ENCODE results near the gene EIF4G1.

DNA sequence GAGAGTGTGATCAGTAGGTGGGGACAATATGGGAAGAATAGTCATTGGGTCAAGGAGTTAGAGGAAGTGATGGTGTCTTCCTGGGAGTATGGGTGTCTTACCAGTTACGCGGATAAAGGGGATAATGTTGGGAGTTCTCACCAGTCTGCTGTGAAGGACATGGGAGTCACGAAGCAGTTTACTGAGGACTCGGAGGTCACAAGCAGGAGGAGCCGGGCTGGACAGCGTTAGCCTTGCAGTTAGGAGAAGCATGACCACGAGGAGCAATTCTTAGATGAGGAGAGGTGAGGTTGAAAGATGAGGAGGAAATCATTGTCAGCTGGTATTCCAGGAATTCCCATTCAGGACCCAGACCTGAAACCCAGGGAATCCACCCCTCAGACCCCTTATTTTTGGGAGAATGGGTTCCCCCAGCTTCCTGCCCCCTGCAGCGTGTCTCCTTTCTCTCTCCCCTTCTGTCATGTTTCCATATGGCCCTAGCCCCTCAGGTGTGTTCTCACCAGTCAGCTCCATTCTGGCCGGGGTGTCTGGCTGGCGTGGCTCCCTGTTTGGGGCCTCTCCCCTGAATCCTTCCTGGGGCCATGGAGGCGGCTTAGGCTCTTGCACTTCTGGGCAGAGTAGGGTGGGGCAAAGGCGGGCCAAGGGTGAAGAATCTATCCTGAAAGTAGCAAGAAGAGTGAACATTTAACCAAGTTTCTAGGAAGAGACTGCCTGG, 61.5 kb downstream of the EIF4G1 start:
- TF ChIP-seq, protein P1, sequence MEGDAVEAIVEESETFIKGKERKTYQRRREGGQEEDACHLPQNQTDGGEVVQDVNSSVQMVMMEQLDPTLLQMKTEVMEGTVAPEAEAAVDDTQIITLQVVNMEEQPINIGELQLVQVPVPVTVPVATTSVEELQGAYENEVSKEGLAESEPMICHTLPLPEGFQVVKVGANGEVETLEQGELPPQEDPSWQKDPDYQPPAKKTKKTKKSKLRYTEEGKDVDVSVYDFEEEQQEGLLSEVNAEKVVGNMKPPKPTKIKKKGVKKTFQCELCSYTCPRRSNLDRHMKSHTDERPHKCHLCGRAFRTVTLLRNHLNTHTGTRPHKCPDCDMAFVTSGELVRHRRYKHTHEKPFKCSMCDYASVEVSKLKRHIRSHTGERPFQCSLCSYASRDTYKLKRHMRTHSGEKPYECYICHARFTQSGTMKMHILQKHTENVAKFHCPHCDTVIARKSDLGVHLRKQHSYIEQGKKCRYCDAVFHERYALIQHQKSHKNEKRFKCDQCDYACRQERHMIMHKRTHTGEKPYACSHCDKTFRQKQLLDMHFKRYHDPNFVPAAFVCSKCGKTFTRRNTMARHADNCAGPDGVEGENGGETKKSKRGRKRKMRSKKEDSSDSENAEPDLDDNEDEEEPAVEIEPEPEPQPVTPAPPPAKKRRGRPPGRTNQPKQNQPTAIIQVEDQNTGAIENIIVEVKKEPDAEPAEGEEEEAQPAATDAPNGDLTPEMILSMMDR (IDR thresholded peaks at IDR 0.05), result no peak
- TF ChIP-seq POLR2AphosphoS5 (IDR thresholded peaks at IDR 0.05) (no peak), POLR2A (IDR thresholded peaks at IDR 0.05) (no peak), EP300 (IDR thresholded peaks at IDR 0.05) (no peak)

Measured in suprapubic skin (tissue), 4 donors.